Left cardiac atrium (tissue), 4 donors: Measurements from ENCODE around the gene GPC6. TPM values are rescaled to one million over a fixed set of nuclear protein-coding genes. Genes with fewer than 3 reads are reported as not detected.

ENCODE experiments used
- ATAC-seq, 2 donors: fragments of 200-7000 bp; cut with Tn5 transposase; one replicate each; pipeline ENCODE4 v1.9.1; 2020; ENCODE audit warnings: mild to moderate bottlenecking in 2 of 2, moderate library complexity in 2 of 2
- DNase-seq: peaks from one replicate; pipeline ENCODE4 v3.0.0-alpha.2; 2020
- intact Hi-C, 2 donors: fragments of 100-400 bp; cut with DNase I; formaldehyde crosslinking; loops; one replicate each; pipeline versions ENCODE4 v1.14.1 to v1.15.1; 2022 to 2023
- total RNA-seq, 2 donors: library from RNA; stranded (reverse); fragmentation: NEBNext Ultra II Directional; extraction: Animal tissue kit (Norgen Biotek cat#: 25700); gene quantifications; one replicate each; pipeline ENCODE4 v1.2.1, GENCODE V29; 2021
- donor health status: DM: no; HTN: yes; CAD: no.
- donor health status: DM: no; HTN: yes; CAD: no; lungs with severe emphysema.
- donor health status: DM: yes; HTN: yes; CAD: no.
- donor health status: Dilated cardiomyopathy.

GPC6 gene
- total RNA-seq, 2 donors from 2014 or later = 2.8 to 5.4 TPM

DNA sequence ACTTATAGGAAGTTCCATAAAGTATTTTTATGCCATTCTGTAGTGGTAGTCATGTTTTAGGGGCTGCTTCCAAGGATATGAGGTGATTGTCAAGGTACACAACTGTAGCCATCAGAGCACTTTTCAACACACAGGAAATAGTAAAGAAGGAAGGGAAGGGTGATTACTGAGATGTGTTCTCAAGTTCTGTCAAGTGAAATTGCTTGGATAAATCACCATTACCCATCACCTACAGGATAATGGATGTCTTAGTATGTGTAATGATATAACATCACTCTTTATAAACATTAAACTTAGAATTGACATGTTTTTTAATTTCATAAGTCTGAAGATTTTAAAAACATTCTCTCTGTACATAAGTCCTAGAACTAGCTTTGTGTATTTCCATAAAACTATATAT, 765.0 kb downstream of the GPC6 start:
- intact Hi-C loops = no loop called here
- no peak for DNase-seq
- no peak for ATAC-seq

DNA sequence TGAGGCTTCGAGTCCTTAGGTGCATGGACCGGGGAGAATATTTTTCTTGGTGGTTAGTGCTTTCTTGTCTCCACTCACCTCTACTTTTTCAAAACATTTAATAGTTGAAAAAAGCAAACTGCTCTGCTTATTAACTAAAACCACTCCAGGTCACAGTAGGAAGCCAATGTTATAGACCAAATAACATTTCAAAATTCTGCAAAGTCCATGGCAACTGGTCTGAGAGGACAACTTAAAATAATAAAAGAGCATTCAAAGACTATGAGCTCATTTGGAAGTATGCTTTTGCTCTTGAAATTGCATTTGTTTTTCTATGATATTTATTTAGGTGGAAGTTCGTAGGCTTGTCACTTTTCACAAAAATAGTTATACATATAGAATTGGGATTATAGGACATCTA, 769.9 kb downstream of the GPC6 start:
- intact Hi-C loops = no loop called here
- ATAC-seq (no peak), DNase-seq (no peak)

DNA sequence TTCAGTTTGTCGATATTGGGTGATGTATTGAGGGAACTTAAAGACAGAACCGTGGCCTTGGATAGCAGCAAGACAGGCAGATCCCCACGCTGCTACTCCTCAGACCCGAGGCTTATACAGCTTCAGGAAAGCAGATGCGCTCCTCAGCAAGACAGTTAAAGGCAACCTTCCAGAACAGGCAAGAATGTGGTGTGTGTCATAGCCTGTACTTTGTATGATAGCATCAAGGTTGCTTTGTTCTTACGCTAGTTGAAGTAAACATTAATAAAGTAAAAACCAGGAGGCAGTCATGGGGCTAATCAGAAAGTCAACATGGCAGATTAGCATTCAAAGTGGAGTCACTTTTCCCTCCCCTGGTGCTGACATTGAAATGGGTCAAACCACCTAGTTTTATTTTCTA, 779.7 kb downstream of the GPC6 start:
- DNase-seq = no peak
- no peak for ATAC-seq
- intact Hi-C loops = no loop called here

DNA sequence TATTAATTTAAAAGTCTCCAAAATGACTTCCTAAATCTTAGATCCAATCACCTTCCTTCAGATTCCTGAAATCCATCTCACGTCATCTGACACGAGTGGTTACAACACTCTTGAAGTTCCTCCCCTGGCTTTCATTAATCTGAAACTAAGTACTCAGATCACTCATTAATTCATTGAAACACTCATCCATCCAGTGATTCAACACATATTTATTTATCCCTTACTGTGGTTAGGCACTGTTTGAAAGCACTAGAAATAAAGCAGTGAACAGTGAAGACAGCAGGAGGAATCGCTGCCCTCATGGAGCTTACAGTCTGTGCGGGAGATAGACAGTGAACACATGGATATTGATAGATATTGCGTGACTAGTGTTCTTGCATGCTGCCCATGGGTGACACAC, 780.5 kb downstream of the GPC6 start:
- intact Hi-C loops = no loop called here
- DNase-seq (no peak), ATAC-seq (no peak)

DNA sequence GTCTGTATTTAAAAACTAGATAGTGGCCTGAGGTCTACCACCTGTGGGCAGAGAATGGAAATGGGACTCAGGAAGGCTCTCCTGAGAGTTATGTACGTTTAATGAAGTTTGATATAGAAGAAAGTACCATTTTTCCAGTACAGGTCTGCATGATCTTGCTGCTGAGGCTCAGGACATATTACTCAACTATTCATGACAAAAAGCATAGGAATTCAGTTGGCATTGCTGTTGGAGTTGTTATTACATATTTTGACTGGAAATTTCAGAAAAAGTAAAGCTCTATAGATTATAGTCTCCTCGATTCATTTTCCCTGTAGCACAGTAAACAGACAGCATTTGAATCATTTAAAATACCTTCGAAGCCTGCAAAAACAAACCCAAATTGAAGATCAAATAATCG, 783.1 kb downstream of the GPC6 start:
- intact Hi-C loops = no loop called here
- DNase-seq = no peak
- ATAC-seq = no peak

DNA sequence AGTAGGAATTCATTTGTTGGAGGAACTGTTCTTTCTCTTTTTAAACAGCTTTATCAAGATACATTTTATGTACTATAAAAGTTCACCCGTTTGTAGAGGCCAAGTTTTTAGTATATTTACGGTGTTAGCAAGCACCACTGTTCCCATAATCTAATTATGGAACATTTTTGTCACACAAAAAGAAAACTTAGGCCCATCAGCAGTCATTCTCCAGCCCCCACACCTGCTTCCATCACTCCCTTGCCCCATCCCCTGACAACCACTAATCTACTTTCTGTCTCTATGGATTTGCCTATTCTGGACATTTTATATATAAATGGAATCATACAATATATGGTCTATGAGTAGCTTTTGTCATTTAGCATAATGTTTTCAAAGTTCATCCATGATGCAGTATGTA, 787.9 kb downstream of the GPC6 start:
- no peak for ATAC-seq

DNA sequence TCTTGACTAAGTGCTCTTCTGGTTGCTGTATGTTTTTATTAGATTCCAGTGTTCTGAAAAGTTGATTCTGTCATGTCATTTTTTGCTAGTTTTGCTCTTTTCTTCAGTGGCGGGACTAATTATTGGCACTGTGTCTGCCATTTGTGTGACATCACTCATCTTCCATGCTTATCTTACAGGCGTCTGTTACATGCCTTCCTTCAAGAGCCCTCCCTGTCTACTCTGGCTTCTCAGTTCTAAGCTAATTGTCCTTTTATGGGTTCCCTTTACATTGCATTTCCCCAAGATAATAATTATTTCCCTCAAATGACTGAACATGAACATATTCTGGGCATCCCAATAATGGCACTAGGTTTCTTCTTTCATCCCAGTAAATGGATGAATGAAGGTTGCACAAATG, 793.8 kb downstream of the GPC6 start:
- intact Hi-C loops = no loop called here
- DNase-seq = no peak
- ATAC-seq = no peak

More for the DNA sequence above, 787.9 kb downstream of the GPC6 start:
- DNase-seq = no peak
- intact Hi-C loops = no loop called here

DNA sequence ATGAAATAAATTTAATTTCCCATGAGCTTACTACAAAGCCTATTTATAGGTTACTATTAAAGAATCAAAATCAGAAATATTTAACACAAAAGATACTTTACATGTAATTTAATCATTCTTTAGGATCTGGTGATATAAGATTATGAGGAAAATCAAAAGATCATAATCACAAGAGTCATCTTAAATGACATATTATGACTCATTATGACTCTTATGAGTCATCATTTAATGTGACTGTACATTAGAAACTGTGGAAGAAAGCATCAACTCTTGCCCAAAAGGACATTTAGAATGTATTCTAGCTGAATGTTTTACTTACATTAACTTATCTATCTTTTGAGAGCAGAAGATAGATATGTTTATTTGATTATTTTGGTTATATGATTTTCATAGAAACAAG, 794.2 kb downstream of the GPC6 start:
- intact Hi-C loops = no loop called here

DNA sequence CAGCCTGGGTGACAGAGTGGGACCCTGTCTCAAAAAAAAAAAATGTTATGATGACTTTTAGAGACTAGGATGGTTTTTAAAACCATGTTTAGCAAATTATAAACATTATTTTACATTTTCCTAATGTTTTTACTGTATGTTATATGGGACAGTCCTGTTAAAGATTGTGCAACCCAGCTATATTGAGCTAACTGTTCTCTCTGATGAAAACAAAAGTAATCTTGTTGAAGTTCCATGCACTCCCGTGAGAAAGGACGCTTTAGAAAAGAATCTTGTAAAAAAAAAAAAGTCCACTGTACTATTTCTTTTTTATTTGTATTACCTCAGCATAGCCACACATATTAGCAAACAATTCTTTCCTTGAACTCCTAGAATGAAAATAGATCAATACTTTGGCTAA, 801.6 kb downstream of the GPC6 start:
- intact Hi-C loops = no loop called here
- DNase-seq = no peak
- ATAC-seq = no peak

More for the DNA sequence above, 794.2 kb downstream of the GPC6 start:
- no peak for ATAC-seq
- DNase-seq = no peak

DNA sequence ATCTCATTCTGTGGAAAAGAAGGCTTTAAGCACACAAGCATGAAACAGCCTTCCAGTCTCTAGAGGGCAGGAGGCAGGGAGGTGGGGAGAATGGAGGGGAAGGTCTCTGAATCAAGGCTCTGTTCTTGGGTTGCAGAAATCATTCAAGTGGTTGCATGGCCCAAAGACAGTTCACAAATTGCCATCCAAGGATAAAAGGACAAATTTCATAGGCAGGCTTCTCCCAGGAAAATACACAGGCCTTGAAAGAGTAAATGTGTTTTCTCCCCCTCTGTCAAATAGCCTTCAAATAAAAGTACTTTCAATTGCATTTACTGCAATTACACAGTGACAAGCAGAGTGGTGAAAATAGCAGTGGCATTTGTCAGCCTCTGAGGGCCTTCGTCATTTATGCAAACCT, 802.0 kb downstream of the GPC6 start:
- ATAC-seq = no peak
- intact Hi-C loops = no loop called here
- DNase-seq = no peak

DNA sequence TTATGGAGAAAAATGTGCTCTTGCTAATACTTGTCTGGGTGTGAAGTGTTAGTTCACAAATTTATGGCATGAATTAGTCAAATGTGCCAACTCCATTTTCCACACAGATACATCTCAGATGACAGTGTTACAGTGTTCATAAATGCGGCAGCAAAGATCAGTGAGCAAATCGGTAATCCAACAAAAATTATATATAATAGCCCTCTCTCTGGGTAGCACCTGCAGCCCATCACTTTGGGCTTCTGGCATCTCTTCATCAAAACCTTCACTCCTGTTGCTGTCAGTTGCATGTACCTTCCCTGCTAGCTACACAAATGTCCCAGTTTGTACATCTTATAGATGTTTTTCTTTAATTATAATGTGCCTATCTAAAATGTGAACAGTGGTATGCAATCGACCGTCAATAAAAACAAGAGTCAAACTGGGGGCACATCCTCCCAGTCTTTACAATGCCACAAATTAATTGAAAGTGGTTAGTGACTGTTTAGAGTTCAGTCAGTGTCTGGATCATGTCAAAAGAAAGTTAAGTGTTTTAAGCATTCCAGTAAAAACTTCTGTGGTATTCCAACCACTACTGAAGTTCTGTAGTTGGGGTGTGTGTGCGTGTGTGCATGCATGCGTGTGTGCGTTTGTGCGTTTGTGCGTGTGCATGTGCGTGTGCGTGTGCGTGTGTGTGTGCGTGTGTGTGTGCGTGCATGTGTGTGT, 804.0 kb downstream of the GPC6 start:
- no peak for DNase-seq
- ATAC-seq = no peak
- intact Hi-C loops = no loop called here

DNA sequence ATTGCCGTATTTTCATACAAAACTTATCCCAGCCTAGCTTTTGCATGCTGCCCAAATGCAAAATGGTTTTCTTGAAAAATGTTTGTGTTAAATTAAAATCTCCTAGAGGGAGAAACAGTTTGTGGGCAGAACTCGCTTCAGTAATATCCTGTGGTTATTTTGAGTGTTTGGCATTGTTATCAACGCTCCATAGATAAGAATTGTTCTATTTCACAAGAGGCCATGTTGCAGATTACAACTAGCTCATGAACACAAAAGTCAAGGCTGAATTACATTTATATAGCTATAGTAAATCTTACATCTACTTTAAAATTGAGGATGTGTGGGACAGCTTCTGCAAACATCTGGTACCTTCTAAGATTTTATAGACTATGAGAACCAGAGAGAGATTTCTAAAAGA, 805.0 kb downstream of the GPC6 start:
- peak in 1 of 2 donors; percentile 31 for ATAC-seq
- DNase-seq = no peak
- intact Hi-C loops = no loop called here

DNA sequence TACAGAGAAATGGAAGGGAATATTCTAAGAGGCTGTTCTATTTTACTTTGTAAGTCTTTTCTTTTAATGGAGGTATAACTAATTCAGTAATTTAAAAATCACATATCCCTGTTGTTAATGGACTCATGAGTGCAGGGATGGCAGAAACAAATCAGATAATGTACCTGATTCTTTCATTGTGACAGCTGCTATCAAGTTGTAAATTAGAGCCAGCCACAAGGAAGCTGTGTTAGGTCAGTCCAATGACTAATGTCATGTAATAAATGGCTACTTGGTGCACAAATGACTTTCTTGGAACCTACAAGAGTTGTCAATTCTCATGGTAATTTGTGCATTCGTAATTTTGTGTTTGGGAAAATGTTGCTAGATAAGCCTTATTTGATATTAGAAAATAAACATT, 806.5 kb downstream of the GPC6 start:
- DNase-seq (no peak), ATAC-seq (no peak)
- intact Hi-C loops = no loop called here

DNA sequence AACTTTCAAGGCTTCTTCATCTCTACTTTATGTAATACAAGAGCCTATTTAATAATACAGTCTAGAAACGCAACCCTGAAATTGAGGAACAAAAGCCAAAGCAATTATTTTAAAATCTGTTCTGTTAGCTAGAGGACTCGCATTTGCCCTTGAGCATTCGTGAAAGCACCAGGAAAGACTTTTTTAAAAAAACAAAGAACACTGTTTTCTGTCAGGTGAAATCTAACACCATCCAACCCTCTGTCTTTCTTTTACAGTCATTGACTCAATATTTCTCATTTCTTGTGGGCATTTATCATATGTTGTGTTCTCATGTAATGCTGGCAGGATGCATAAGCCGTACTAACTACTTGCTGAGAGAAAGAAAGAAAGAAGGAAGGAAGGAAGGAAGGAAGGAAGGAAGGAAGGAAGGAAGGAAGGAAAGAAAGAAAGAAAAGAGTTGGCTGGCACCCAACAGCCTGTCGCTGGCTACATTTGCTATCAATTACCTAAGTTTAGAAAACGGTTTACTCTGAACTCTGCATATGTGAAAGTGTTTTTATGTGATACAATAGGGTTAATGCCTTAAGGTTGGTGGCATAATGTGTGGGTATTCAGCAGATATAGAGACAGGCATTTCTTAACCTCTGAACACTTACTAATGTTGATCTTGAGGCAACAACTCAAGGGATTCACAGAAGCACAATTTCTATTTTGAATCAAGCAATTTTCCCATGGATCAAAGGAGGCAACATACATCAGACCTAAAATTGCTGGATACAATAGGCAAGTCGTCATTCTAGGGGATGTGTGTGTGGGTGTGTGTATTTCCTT, 807.4 kb downstream of the GPC6 start:
- DNase-seq (no peak), ATAC-seq (no peak)
- intact Hi-C loops = no loop called here

DNA sequence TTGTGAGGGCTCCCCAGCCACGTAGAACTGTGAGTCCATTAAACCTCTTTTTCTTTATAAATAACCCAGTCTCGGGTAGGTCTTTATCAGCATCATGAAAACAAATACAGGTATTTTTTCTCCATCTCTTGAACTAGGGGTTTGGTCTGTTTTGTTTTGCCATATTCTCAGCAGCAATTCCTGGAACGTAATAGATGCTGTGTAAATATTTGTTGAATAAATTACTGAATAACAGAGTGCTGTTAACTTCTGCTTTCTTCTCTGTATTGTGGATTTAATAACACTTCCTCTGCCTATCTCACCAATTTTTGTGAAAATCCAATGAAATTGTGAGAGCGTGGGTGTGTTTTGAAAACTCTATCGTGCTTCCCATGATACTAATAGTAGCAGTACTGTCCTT, 823.4 kb downstream of the GPC6 start:
- intact Hi-C loops = loop anchor here in 1 of 2 donors (10.0 kb wide), 1 partner anchor 295 kb away; no protein-coding TSS in a partner anchor
- ATAC-seq = no peak
- DNase-seq = no peak

DNA sequence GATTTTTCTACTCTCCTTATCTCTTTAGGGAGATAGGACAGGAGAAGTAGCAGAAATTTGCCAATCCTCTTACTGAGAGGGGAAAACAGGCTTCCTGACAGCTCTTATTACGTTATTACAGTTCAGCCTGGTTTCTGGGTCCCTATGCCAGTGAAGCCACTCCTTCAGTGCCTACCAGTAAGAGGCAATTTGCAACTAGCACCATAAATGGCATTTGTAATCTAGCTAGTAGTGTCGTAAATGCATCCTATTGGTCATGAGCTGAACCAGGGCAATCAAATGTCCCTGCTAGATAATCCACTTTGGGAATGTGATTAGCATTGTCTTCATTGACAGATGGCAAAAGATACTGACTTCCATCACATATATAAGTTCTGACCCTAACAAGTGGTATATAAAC, 824.1 kb downstream of the GPC6 start:
- no peak for DNase-seq
- no peak for ATAC-seq
- intact Hi-C loops = loop anchor here in 1 of 2 donors (10.0 kb wide), 1 partner anchor 294 kb away; no protein-coding TSS in a partner anchor

DNA sequence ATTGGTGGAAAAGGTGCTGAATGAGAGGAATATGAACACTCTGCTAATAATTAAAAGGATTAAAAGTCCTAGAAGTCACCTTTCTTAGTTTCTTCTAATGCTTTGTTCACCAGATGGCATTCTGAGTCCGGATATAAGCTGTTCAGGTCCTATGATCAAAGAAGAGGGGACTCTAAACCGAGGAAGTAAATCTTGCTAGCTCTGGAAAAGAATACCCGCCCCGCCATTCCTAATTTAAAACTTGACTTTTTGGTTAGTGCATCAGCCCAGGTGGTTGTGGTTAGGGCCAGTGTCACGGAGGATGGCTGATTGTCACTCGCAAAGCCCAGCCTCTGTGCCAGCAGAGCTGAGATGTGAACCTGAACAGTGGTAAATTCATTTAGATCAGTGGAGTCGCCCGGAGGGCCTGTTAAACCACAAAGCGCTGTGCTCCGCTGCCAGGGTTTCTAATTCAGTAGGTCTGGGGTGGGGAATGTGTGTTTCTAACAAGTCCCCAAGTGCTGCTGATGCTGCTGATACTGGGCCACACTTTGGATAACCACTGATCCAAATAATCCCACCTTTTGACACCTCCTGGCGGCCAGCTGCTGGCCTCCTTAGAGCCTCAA, 827.5 kb downstream of the GPC6 start:
- ATAC-seq = no peak
- intact Hi-C loops = loop anchor here in 1 of 2 donors (10.0 kb wide), 1 partner anchor 291 kb away; no protein-coding TSS in a partner anchor
- DNase-seq = no peak

DNA sequence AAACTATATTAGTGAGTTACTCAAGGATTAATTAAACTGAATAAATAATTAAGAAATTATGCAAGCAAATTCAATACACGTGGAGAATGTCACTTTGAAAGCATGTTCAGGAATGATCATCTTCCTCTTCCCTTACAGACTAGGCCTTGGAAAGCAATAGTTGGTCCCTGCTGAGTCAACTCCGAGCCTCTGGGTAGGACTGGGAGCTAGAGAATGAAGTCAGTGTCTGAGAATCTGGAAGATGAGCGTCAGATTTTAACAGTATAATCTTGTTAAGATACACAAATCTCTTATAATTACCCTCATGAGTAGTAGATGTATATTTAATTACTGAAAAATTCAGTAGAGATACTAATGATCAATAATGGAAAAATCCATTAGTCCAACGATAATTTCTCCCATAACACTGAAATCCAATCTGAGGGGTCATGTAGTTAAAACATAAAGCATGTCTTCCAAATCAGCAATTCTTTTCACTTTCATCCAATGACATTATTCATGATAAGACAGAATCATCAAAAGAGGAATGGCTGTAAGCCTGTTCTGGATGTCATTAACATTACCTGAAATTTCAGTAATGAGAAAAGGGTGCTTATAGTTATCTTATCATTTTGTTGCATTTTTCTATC, 829.9 kb downstream of the GPC6 start:
- DNase-seq = no peak
- ATAC-seq = no peak
- intact Hi-C loops = loop anchor here in 1 of 2 donors (10.0 kb wide), 1 partner anchor 288 kb away; no protein-coding TSS in a partner anchor

DNA sequence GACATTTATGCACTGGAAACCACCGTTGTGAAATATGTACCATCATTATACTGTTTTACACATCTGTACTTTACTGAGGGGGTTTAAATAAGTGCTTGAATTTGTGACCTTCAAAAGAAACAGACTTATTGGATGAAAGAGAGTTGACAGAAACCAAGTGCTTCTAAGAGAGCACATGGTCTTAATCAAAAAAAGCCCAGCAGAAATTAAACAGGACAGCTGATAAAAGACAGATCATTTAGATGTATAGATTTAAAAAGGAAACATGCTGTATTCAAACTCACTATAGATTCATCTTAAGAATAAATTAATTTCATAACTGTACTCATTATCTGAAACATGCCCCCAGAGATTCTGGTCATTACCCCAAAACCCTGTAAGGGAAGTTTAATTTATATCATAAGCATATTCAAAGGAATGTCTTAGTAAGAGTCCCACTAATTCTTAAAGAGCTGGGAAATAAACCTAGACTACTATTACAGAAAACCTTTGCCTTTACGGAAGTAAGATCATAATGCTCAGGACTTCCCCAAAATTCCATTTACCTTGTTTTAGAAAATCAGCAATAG, 831.1 kb downstream of the GPC6 start:
- DNase-seq (no peak), ATAC-seq (no peak)
- intact Hi-C loops = loop anchor here in 1 of 2 donors (10.0 kb wide), 1 partner anchor 287 kb away; no protein-coding TSS in a partner anchor
